ENCODE measurements around the gene SRI.

DNA sequence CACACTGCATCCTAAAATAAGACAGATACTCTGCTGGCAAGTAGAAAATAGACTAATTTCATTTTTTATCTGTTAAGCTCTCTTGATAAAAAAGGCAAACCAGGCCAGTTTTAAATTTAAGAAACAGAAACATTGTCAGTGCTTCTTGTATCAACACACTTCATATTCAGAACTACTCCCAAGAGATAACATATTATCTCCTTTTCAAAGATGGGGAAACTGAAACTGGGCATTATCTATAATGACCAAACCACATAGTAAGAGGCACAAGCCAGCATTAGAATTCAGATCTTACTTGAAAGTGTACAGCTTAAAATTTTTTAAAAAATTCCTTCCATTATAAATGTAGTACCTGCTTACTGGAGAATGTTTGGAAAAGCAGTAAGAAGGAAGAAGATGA lies 14.7 kb downstream of the SRI start:
- TF ChIP-seq, protein P1, sequence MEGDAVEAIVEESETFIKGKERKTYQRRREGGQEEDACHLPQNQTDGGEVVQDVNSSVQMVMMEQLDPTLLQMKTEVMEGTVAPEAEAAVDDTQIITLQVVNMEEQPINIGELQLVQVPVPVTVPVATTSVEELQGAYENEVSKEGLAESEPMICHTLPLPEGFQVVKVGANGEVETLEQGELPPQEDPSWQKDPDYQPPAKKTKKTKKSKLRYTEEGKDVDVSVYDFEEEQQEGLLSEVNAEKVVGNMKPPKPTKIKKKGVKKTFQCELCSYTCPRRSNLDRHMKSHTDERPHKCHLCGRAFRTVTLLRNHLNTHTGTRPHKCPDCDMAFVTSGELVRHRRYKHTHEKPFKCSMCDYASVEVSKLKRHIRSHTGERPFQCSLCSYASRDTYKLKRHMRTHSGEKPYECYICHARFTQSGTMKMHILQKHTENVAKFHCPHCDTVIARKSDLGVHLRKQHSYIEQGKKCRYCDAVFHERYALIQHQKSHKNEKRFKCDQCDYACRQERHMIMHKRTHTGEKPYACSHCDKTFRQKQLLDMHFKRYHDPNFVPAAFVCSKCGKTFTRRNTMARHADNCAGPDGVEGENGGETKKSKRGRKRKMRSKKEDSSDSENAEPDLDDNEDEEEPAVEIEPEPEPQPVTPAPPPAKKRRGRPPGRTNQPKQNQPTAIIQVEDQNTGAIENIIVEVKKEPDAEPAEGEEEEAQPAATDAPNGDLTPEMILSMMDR (IDR thresholded peaks at IDR 0.05; ENCODE audit: low read depth, low read length, missing input control), result no peak
- TF ChIP-seq, protein P2, sequence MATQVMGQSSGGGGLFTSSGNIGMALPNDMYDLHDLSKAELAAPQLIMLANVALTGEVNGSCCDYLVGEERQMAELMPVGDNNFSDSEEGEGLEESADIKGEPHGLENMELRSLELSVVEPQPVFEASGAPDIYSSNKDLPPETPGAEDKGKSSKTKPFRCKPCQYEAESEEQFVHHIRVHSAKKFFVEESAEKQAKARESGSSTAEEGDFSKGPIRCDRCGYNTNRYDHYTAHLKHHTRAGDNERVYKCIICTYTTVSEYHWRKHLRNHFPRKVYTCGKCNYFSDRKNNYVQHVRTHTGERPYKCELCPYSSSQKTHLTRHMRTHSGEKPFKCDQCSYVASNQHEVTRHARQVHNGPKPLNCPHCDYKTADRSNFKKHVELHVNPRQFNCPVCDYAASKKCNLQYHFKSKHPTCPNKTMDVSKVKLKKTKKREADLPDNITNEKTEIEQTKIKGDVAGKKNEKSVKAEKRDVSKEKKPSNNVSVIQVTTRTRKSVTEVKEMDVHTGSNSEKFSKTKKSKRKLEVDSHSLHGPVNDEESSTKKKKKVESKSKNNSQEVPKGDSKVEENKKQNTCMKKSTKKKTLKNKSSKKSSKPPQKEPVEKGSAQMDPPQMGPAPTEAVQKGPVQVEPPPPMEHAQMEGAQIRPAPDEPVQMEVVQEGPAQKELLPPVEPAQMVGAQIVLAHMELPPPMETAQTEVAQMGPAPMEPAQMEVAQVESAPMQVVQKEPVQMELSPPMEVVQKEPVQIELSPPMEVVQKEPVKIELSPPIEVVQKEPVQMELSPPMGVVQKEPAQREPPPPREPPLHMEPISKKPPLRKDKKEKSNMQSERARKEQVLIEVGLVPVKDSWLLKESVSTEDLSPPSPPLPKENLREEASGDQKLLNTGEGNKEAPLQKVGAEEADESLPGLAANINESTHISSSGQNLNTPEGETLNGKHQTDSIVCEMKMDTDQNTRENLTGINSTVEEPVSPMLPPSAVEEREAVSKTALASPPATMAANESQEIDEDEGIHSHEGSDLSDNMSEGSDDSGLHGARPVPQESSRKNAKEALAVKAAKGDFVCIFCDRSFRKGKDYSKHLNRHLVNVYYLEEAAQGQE (IDR thresholded peaks at IDR 0.05), result no peak
